ENCODE measurements around the gene CTBS. TPM values are rescaled to one million over a fixed set of nuclear protein-coding genes. Genes with fewer than 3 reads are reported as not detected.

CTBS gene
- total and polyA plus RNA-seq, 2 of the 8 experiments (the other 6 are each of a cell fraction or from before 2014, with no cell fraction given): 3.3 to 4.1 TPM

DNA sequence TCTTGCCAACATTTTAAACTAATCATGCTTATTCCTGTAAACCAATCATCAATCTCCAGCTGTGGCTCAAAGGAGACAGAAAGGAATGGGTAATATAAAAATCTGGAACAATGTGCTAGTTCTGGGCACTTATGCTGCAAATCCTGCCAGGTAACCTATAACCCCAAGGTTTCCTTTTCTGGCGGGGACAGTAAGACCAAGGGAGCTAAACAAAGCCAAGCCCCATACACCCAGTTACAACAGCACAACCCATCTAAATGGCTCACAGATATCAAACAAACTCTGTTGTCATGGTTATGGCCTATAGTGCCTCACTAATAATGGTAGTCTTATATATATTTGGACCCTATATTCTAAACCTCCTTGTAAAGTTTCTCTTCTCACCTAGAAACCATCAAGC is 36.9 kb upstream of the CTBS start (continued):
- TF ChIP-seq, protein P1, sequence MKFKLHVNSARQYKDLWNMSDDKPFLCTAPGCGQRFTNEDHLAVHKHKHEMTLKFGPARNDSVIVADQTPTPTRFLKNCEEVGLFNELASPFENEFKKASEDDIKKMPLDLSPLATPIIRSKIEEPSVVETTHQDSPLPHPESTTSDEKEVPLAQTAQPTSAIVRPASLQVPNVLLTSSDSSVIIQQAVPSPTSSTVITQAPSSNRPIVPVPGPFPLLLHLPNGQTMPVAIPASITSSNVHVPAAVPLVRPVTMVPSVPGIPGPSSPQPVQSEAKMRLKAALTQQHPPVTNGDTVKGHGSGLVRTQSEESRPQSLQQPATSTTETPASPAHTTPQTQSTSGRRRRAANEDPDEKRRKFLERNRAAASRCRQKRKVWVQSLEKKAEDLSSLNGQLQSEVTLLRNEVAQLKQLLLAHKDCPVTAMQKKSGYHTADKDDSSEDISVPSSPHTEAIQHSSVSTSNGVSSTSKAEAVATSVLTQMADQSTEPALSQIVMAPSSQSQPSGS (IDR thresholded peaks at IDR 0.05; ENCODE audit: low read length): no peak
- TF ChIP-seq BACH1 (IDR thresholded peaks at IDR 0.05; ENCODE audit: low read length): no peak
- TF ChIP-seq JUND (IDR thresholded peaks at IDR 0.05; ENCODE audit: low read length): no peak
- no peak for TF ChIP-seq KDM4A (IDR thresholded peaks at IDR 0.05; ENCODE audit: low read depth, low read length, severe bottlenecking)
- TF ChIP-seq ASH2L (IDR thresholded peaks at IDR 0.05; ENCODE audit: low read length): no peak

All from H1 (cell line).